Mucosa of rectum (tissue), 2 donors: Measurements from ENCODE around the gene PFN3.

Experiments
- H3K27ac ChIP-seq, 2 donors: one replicate each; pipeline ENCODE4 v1.7.0; 2013; ENCODE audit warnings: inconsistent platforms in 2 of 2, low read depth in 2 of 2, low read length in 2 of 2
- H3K27me3 ChIP-seq, 2 donors: one replicate each; pipeline ENCODE4 v1.7.0; 2013; ENCODE audit warnings: low read length in 2 of 2; ENCODE audit not compliant: control insufficient read depth in 2 of 2, insufficient read depth in 2 of 2
- H3K36me3 ChIP-seq, 2 donors: one replicate each; pipeline ENCODE4 v1.7.0; 2013; ENCODE audit warnings: low read length in 2 of 2; ENCODE audit not compliant: control insufficient read depth in 2 of 2, insufficient read depth in 2 of 2
- H3K4me1 ChIP-seq, 2 donors: one replicate each; pipeline ENCODE4 v1.7.0; 2013; ENCODE audit warnings: low read length in 2 of 2, mild to moderate bottlenecking in 1 of 2; ENCODE audit not compliant: control insufficient read depth in 2 of 2, insufficient read depth in 2 of 2
- H3K4me3 ChIP-seq, 2 donors: one replicate each; pipeline ENCODE4 v1.7.0; 2013; ENCODE audit warnings: low read length in 2 of 2
- H3K9ac ChIP-seq, 2 donors: one replicate each; pipeline ENCODE4 v1.7.0; 2013; ENCODE audit warnings: low read length in 2 of 2, low read depth in 1 of 2, mild to moderate bottlenecking in 1 of 2
- H3K9me3 ChIP-seq, 2 donors: one replicate each; pipeline ENCODE4 v1.7.0; 2013; ENCODE audit warnings: low read length in 2 of 2; ENCODE audit not compliant: control insufficient read depth in 2 of 2
- donor health status: healthy.
- donor health status: Normal muscosa, but diverticular disease.

Gene PFN3

GRCh38 chr5:177435847-177436536, 35.5 kb upstream of the PFN3 start:
- H3K9me3 ChIP-seq = no peaks in the 10 kb centered on the region
- H3K4me1 ChIP-seq = peaks cover 3 to 23% of the 10 kb centered on the region in 2 donors
- H3K27me3 ChIP-seq = no peaks in the 10 kb centered on the region
- peaks cover 54 to 66% of the 10 kb centered on the region in 2 donors for H3K36me3 ChIP-seq
- H3K4me3 ChIP-seq = no peak overlapping the region
- no peak overlapping the region for H3K9ac ChIP-seq
- no peak overlapping the region for H3K27ac ChIP-seq

- no peaks in the 10 kb centered on the region for H3K9me3 ChIP-seq
- peaks cover 50 to 70% of the 10 kb centered on the region in 2 donors for H3K36me3 ChIP-seq
- no peak overlapping the region for H3K27ac ChIP-seq
- H3K4me3 ChIP-seq = no peak overlapping the region
- H3K27me3 ChIP-seq = no peaks in the 10 kb centered on the region
- H3K9ac ChIP-seq = no peak overlapping the region
- peaks cover 7 to 30% of the 10 kb centered on the region in 2 donors for H3K4me1 ChIP-seq
Observed at GRCh38 chr5:177434942-177435738, 34.7 kb upstream of the PFN3 start.

DNA sequence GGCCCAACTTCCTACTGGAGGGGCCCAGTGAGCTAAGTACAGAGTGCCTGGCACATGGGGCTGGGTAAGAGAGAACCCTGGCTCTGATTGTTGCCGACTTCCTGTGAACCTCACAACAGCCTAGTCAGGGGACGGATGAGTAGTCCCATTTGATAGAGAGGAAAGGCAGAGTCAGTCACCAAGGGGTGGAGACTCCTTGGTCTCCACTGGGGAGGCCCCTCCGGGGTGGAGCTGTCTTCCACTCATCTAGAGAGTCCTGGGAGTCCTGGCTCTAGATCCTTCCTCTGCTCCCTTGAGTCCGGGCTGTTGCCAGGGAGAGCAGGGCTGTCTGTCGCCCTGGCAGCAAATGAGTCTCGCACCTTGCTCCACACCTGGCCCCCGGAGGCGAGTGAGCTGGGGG, 34.0 kb upstream of the PFN3 start:
- Histone ChIP-seq H3K36me3 (peaks cover 50 to 71% of the 10 kb centered on the region in 2 donors), H3K4me1 (peaks cover 10 to 34% of the 10 kb centered on the region in 2 donors), H3K27ac (no peak overlapping the region)

DNA sequence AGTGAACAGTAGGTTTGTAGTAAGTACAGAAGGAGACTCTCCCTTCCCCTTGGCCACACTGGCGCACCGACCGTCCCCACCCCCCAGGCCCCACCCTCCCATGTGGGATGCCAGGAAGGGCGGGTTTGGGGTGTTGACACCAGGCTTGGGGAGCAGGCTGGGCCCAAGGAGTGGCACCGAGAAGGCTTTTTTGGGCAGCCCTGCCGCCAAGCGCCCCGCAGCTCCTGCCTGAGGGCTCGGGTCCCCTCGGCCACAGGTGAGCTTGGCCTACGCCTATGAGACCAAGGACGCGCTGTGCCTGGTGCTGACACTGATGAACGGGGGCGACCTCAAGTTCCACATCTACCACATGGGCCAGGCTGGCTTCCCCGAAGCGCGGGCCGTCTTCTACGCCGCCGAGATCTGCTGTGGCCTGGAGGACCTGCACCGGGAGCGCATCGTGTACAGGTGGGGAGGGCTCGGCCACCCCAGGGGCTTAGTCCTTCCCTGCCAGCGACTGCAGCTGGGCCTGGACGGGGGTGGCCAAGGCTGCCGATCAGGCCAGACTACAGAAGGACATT, 33.3 kb upstream of the PFN3 start:
- peaks cover 13 to 37% of the 10 kb centered on the region in 2 donors for H3K4me1 ChIP-seq
- H3K9me3 ChIP-seq = no peaks in the 10 kb centered on the region
- no peak overlapping the region for H3K9ac ChIP-seq
- peaks cover 50 to 71% of the 10 kb centered on the region in 2 donors for H3K36me3 ChIP-seq
- H3K27ac ChIP-seq = no peak overlapping the region
- H3K4me3 ChIP-seq = no peak overlapping the region
- no peaks in the 10 kb centered on the region for H3K27me3 ChIP-seq

More for the DNA sequence above, 34.0 kb upstream of the PFN3 start:
- no peak overlapping the region for H3K4me3 ChIP-seq
- H3K9me3 ChIP-seq = no peaks in the 10 kb centered on the region
- no peaks in the 10 kb centered on the region for H3K27me3 ChIP-seq
- H3K9ac ChIP-seq = no peak overlapping the region

GRCh38 chr5:177432839-177433657, 32.6 kb upstream of the PFN3 start:
- Histone ChIP-seq H3K4me1 (peaks cover 16 to 37% of the 10 kb centered on the region in 2 donors), H3K9me3 (no peaks in the 10 kb centered on the region), H3K27me3 (no peaks in the 10 kb centered on the region), H3K4me3 (no peak overlapping the region), H3K9ac (no peak overlapping the region), H3K36me3 (peaks cover 46 to 67% of the 10 kb centered on the region in 2 donors), H3K27ac (peak overlapping the region in 1 of 2 donors; percentile 94)

DNA sequence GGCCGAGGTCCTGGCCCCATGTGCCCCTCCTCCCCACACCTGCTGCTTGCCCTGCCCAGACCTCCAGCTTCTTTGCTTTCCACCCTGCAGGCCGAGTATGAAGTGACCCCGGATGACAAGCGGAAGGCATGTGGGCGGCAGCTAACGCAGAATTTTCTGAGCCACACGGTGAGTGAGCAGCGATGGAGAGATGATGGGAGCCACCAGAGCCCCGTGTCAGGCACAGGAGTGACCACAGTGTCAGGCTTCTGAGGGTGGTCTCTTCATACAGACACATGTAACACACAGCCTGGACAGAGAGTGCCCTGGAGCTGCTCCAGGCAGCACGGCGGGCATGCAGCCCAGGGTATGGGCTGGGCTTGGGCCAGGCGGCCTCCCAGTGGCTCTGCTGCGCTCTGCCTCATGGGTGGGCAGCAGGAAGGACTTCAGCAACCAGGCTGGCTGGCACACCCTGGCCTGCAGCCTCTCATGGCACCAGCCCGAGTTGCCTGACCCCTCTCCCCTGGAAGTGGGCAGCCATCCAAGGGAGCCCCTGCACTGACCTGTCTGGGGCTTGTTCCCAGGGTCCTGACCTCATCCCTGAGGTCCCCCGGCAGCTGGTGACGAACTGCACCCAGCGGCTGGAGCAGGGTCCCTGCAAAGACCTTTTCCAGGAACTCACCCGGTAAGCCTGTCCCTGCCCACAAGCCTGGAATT, 31.8 kb upstream of the PFN3 start:
- H3K36me3 ChIP-seq = peaks cover 41 to 61% of the 10 kb centered on the region in 2 donors
- H3K4me1 ChIP-seq = peaks cover 24 to 44% of the 10 kb centered on the region in 2 donors
- no peaks in the 10 kb centered on the region for H3K9me3 ChIP-seq
- H3K9ac ChIP-seq = peak overlapping the region in 1 of 2 donors; percentile 24
- peak overlapping the region; percentile 10 to 26 for H3K4me3 ChIP-seq
- H3K27me3 ChIP-seq = no peaks in the 10 kb centered on the region
- peak overlapping the region; percentile 46 to 94 for H3K27ac ChIP-seq

DNA sequence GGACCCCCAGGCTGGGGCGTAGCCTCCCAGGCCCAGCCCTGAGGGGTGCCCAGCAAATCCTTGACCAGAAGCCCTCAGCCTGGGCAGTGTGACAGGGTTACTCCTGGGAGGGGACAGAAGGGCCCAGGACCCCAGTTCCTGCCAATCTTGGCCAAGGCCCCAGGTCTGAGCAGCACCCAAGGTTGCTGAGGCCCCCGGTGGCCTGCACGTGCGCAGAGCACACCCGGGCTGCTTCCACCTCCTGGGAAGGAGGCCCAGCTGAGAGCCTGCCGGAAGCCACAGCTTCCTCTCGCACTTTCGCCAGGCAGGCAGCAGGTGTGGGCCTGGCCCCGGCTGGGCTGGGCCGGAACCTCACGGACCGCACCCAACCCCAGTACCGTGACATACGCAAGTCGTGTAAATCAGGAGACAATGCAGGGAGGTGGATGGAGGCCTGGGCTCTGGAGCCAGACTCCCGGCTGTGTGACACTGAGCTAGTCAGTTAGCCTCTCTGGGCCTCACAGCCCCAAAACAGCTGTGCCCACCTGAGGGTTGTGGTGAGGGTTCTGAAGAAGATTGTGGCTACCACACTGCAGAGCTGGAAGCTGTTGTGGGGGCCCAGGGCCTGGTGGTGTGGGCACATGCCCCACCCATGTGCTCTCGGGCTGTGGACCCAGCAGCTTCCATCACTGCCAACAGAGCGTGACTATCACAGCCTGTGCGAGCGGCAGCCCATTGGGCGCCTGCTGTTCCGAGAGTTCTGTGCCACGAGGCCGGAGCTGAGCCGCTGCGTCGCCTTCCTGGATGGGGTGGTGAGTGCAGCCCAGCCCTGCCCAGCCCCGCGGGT, 31.1 kb upstream of the PFN3 start:
- H3K9me3 ChIP-seq = no peaks in the 10 kb centered on the region
- H3K36me3 ChIP-seq = peaks cover 40 to 55% of the 10 kb centered on the region in 2 donors
- no peaks in the 10 kb centered on the region for H3K27me3 ChIP-seq
- no peak overlapping the region for H3K9ac ChIP-seq
- H3K4me3 ChIP-seq = peak overlapping the region in 1 of 2 donors; percentile 26
- H3K4me1 ChIP-seq = peaks cover 29 to 47% of the 10 kb centered on the region in 2 donors
- H3K27ac ChIP-seq = peak overlapping the region; percentile 31 to 94

DNA sequence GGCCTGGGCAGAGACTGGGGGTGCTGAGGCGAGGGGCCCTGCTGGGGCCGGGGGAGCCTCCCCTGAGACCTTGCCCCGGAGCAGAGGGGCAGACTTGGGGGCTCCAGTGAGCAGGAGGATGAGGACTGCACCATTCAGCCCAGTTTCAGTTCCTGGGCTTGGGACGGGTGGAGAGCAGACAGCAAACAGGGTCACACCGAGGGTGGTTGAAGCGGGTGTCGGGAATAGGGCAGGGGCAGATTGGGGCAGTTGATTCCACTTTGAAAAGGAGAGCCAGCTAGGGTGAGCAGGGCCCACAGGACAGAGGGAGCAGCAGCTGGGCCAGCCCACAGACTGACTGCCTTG, 30.5 kb upstream of the PFN3 start:
- peaks cover 29 to 47% of the 10 kb centered on the region in 2 donors for H3K4me1 ChIP-seq
- H3K27me3 ChIP-seq = no peaks in the 10 kb centered on the region
- peaks cover 35 to 50% of the 10 kb centered on the region in 2 donors for H3K36me3 ChIP-seq
- no peaks in the 10 kb centered on the region for H3K9me3 ChIP-seq
- no peak overlapping the region for H3K4me3 ChIP-seq
- peak overlapping the region; percentile 6 to 94 for H3K27ac ChIP-seq
- no peak overlapping the region for H3K9ac ChIP-seq
